ENCODE results near the gene CCNF. TPM values are rescaled to one million over a fixed set of nuclear protein-coding genes. Genes with fewer than 3 reads are reported as not detected.

The CCNF gene
- total and polyA plus RNA-seq, 11 donors = 0.38 to 6.0 (median 1.6) TPM

GRCh38 chr16:2428784-2429033, 538 bp upstream of the CCNF start:
- H3K27me3 ChIP-seq = no peaks in the 10 kb centered on the region
- TF ChIP-seq POLR2A (IDR thresholded peaks at IDR 0.05) = no peak
- peak in 2 of 12 donors; percentile 4 to 7 for TF ChIP-seq CTCF (IDR thresholded peaks at IDR 0.05)
- H3K4me3 ChIP-seq = peak overlapping the region; percentile 56 to 98 (median 85)
- intact Hi-C loops (cut with DNase I) = loop anchor here in 8 of 10 donors (2.0 to 10.0 kb wide), 9 partner anchors 46 to 264 kb away; partner anchors contain the start of genes ABCA3 (in 7 of the 8) and TBC1D24 (in 1 of the 8)
- H3K36me3 ChIP-seq = peaks cover 0 to 24% (median 6%) of the 10 kb centered on the region in 9 donors
- H3K9me3 ChIP-seq = no peaks in the 10 kb centered on the region
- H3K4me1 ChIP-seq = peaks cover 0 to 22% (median 14%) of the 10 kb centered on the region in 12 donors
- peak overlapping the region in 11 of 12 donors; percentile 1 to 81 (median 64) for H3K27ac ChIP-seq
- ATAC-seq (peak in 3 of 4 donors; percentile 6 to 48 (median 45)), DNase-seq (no peak)
- WGBS, 4 donors = 1 to 5% (median 1%) methylated on average over 4 to 24 of the region's 24 CpGs

- Histone ChIP-seq H3K4me1 (peaks cover 0 to 22% (median 14%) of the 10 kb centered on the region in 12 donors), H3K27me3 (no peaks in the 10 kb centered on the region), H3K36me3 (peaks cover 0 to 24% (median 6%) of the 10 kb centered on the region in 9 donors), H3K27ac (peak overlapping the region in 10 of 12 donors; percentile 40 to 80 (median 65)), H3K9me3 (no peaks in the 10 kb centered on the region), H3K4me3 (peak overlapping the region; percentile 60 to 98 (median 86))
- ATAC-seq (peak in 1 of 4 donors; percentile 4), DNase-seq (no peak)
- 5 to 9% (median 7%) methylated on average over 32 to 46 of the region's 46 CpGs for WGBS, 4 donors
- TF ChIP-seq CTCF (IDR thresholded peaks at IDR 0.05) = peak in 1 of 12 donors; percentile 23
- TF ChIP-seq POLR2A (IDR thresholded peaks at IDR 0.05) = no peak
- intact Hi-C loops (cut with DNase I) = loop anchor here (2.0 to 10.0 kb wide), 11 partner anchors 45 to 265 kb away; partner anchors contain the start of genes ABCA3 (in 7 of the 10) and TBC1D24 (in 1 of the 10)
These were observed 770 bp downstream of the CCNF start for GRCh38 chr16:2429771-2430663.

DNA sequence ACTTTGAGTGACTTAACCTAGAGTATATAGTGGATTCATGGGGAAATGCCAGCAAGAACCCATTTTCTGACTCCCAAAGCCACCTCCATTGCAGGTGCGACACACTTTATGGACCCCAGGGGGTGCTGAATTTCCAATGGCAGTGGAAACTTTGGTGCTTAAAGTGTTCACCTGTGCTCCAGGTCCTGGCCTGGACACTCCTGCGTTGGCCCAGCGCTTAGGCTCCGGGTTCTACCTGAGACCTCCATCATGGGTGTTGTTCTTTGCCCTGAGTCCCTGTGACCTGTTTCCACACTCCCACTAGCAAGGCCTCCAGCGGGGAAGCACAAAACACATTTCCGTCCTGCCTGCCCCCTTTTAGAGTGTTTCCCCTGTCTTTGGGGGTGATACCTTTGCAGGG, 3.0 kb downstream of the CCNF start:
- DNase-seq = no peak
- ATAC-seq = no peak
- intact Hi-C loops (cut with DNase I) = loop anchor here in 4 of 10 donors (5.0 to 10.0 kb wide), 4 partner anchors 50 to 70 kb away; no protein-coding TSS in a partner anchor
- WGBS, 4 donors = 96 to 100% (median 97%) methylated on average over 5 to 6 of the region's 6 CpGs
- Histone ChIP-seq H3K4me3 (no peak overlapping the region), H3K27me3 (no peaks in the 10 kb centered on the region), H3K9me3 (no peaks in the 10 kb centered on the region), H3K4me1 (peaks cover 0 to 22% (median 14%) of the 10 kb centered on the region in 12 donors), H3K36me3 (peaks cover 0 to 41% (median 9%) of the 10 kb centered on the region in 9 donors), H3K27ac (no peak overlapping the region)
- no peak for TF ChIP-seq POLR2A (IDR thresholded peaks at IDR 0.05)
- TF ChIP-seq CTCF (IDR thresholded peaks at IDR 0.05) = no peak

Measured in heart left ventricle (tissue), 16 donors.